A549 (cell line): ENCODE data around the gene PTPRK.

Experiments
- EP300 ChIP-seq, 2 experiments: fragments of >200 bp; sonication (Bioruptor Twin); formaldehyde crosslinking; IDR thresholded peaks; 2 replicates in 1 of 2; 3 replicates in 1 of 2; pipeline ENCODE4 v1.6.1; 2016 to 2017
- FOSB ChIP-seq: fragments of 250-450 bp; sonication (Bioruptor Pico); IDR thresholded peaks from 2 replicates; pipeline ENCODE4 v1.5.0; 2020; ENCODE audit warnings: mild to moderate bottlenecking, moderate library complexity
- POLR2A ChIP-seq: IDR thresholded peaks from 2 replicates; pipeline ENCODE4 v1.6.1; 2012; ENCODE audit warnings: mild to moderate bottlenecking, low read length
- RAD21 ChIP-seq, 2 experiments: fragments of >200 bp in 1 of 2; sonication (Bioruptor Twin) in 1 of 2; formaldehyde crosslinking in 1 of 2; IDR thresholded peaks in 1 of 2; conservative IDR thresholded peaks in 1 of 2; 2 replicates in 1 of 2; 3 replicates in 1 of 2; pipeline ENCODE4 v1.6.1; 2012 to 2018; ENCODE audit warnings: inconsistent platforms in 1 of 2

GRCh38 chr6:128121610-128122009 is 398.8 kb downstream of the PTPRK start:
- TF ChIP-seq FOSB (CRISPR knock-in tag), result no peak
- no peak for TF ChIP-seq RAD21 (conservative IDR thresholded peaks at IDR 0.05 in 1 of 2, IDR thresholded peaks at IDR 0.05 in 1 of 2)
- TF ChIP-seq EP300 (IDR thresholded peaks at IDR 0.05), result no peak
- TF ChIP-seq POLR2A, result no peak
